ENCODE data around the gene ERBIN.

The ERBIN gene

DNA sequence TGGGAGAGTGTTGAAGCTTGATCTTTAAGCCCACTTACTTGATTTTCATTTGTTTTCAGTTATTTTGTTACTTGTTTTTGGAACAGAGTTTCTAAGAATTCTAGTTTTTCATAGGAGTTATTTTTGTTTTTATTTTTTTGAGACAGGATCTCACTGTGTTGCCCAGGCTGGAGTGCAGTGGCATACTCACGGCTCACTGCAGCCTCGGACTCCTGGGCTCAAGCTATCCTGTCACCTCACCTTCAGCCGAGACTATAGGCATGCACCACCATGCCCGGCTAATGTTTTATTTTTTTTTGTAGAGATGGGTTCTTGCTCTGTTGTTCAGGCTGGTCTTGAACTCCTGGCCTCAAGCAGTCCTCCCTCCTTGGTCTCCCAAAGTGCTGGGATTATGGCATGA, 6.3 kb downstream of the ERBIN start:
- peaks cover 40% of the 10 kb centered on the region for H3K4me1 ChIP-seq (ENCODE audit: insufficient read depth, low read length)
- H3K36me3 ChIP-seq (ENCODE audit: insufficient read depth, low read length) = peaks cover 48% of the 10 kb centered on the region
- H3K27me3 ChIP-seq (ENCODE audit: insufficient read depth, low read length, poor library complexity) = no peaks in the 10 kb centered on the region
- peaks cover 75% of the 10 kb centered on the region for H4K20me1 ChIP-seq (ENCODE audit: insufficient read depth, low read length)
- H3K4me3 ChIP-seq (ENCODE audit: low read depth in 1 of 2, low read length in 2 of 2) = no peak overlapping the region
- peaks cover 100% of the 10 kb centered on the region for H3K79me2 ChIP-seq (ENCODE audit: insufficient read depth, low read length)
- peak overlapping the region; percentile 32; the same call in 1 of the 2 replicates for H3K4me2 ChIP-seq (ENCODE audit: insufficient read depth, low read length)
- TF ChIP-seq EZH2 (IDR thresholded peaks at IDR 0.05; ENCODE audit: borderline replicate concordance, low read depth, low read length, severe bottlenecking) (no peak), CTCF (IDR thresholded peaks at IDR 0.05; ENCODE audit: borderline replicate concordance, extremely low read depth, low read length, poor library complexity, severe bottlenecking) (no peak)
- ATAC-seq (ENCODE audit: insufficient read depth, low read depth) (no peak), DNase-seq (no peak)
- no peak overlapping the region for H2AFZ ChIP-seq (ENCODE audit: low read depth, low read length)
- no peak overlapping the region for H3K27ac ChIP-seq (ENCODE audit: low read length)
- H3K9ac ChIP-seq (ENCODE audit: low read depth, low read length) = no peak overlapping the region
- H3K9me3 ChIP-seq (ENCODE audit: insufficient read depth, low read length, severe bottlenecking) = no peaks in the 10 kb centered on the region

DNA sequence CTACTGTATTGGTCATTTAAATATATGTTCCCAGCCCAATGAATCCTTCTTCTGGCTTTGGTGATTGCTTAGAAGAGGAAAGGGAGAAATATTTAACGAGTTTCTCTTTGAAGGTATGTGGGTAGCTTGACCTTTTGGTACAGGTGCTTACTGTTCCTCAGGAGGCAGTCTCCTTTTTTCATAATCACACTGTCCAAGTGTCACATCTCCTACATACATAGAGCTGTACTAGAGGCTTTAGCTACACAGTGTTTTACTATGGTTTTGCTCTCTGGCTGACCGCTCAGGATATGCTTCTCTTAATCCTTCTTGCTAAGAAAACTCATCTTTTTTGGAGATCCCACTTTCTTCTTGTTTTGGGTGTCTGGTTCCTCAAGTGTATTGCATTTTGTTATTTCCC, 6.9 kb downstream of the ERBIN start:
- no peak for TF ChIP-seq EZH2 (IDR thresholded peaks at IDR 0.05; ENCODE audit: borderline replicate concordance, low read depth, low read length, severe bottlenecking)
- TF ChIP-seq CTCF (IDR thresholded peaks at IDR 0.05; ENCODE audit: borderline replicate concordance, extremely low read depth, low read length, poor library complexity, severe bottlenecking) = no peak
- no peak overlapping the region for H3K9ac ChIP-seq (ENCODE audit: low read depth, low read length)
- DNase-seq = no peak
- peaks cover 70% of the 10 kb centered on the region for H4K20me1 ChIP-seq (ENCODE audit: insufficient read depth, low read length)
- H2AFZ ChIP-seq (ENCODE audit: low read depth, low read length) = no peak overlapping the region
- no peak for ATAC-seq (ENCODE audit: insufficient read depth, low read depth)
- no peaks in the 10 kb centered on the region for H3K9me3 ChIP-seq (ENCODE audit: insufficient read depth, low read length, severe bottlenecking)
- peaks cover 51% of the 10 kb centered on the region for H3K36me3 ChIP-seq (ENCODE audit: insufficient read depth, low read length)
- H3K4me3 ChIP-seq (ENCODE audit: low read depth in 1 of 2, low read length in 2 of 2) = no peak overlapping the region
- H3K4me2 ChIP-seq (ENCODE audit: insufficient read depth, low read length) = peak overlapping the region; percentile 32; the same call in 1 of the 2 replicates
- peaks cover 40% of the 10 kb centered on the region for H3K4me1 ChIP-seq (ENCODE audit: insufficient read depth, low read length)
- H3K79me2 ChIP-seq (ENCODE audit: insufficient read depth, low read length) = peaks cover 100% of the 10 kb centered on the region
- H3K27me3 ChIP-seq (ENCODE audit: insufficient read depth, low read length, poor library complexity) = no peaks in the 10 kb centered on the region
- no peak overlapping the region for H3K27ac ChIP-seq (ENCODE audit: low read length)

DNA sequence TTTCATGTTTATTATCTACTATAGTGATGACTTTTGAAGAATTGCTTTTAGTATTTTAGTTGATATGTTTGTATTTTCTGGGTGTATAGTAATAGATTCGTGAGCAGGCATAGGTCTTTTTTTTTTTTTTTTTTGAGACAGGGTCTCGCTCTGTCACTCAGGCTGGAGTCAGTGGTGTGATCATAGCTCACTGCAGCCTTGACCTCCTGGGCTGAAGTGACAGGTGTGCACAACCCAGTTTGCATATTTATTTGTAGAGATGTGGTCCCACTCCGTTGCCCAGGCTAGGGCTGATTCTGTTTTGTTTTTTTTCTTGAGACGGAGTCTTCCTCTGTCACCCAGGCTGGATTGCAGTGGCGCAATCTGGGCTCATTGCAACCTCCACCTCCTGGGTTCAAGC, 11.9 kb downstream of the ERBIN start:
- no peak for ATAC-seq (ENCODE audit: insufficient read depth, low read depth)
- Histone ChIP-seq H3K9me3 (ENCODE audit: insufficient read depth, low read length, severe bottlenecking) (peaks cover 3% of the 10 kb centered on the region), H2AFZ (ENCODE audit: low read depth, low read length) (no peak overlapping the region), H3K27ac (ENCODE audit: low read length) (no peak overlapping the region), H3K4me2 (ENCODE audit: insufficient read depth, low read length) (no peak overlapping the region), H3K27me3 (ENCODE audit: insufficient read depth, low read length, poor library complexity) (no peaks in the 10 kb centered on the region), H3K9ac (ENCODE audit: low read depth, low read length) (no peak overlapping the region), H3K36me3 (ENCODE audit: insufficient read depth, low read length) (peaks cover 50% of the 10 kb centered on the region), H3K4me1 (ENCODE audit: insufficient read depth, low read length) (peaks cover 6% of the 10 kb centered on the region), H3K4me3 (ENCODE audit: low read depth in 1 of 2, low read length in 2 of 2) (no peak overlapping the region), H4K20me1 (ENCODE audit: insufficient read depth, low read length) (peaks cover 33% of the 10 kb centered on the region), H3K79me2 (ENCODE audit: insufficient read depth, low read length) (peaks cover 85% of the 10 kb centered on the region)
- TF ChIP-seq EZH2 (IDR thresholded peaks at IDR 0.05; ENCODE audit: borderline replicate concordance, low read depth, low read length, severe bottlenecking) = no peak
- no peak for TF ChIP-seq CTCF (IDR thresholded peaks at IDR 0.05; ENCODE audit: borderline replicate concordance, extremely low read depth, low read length, poor library complexity, severe bottlenecking)
- DNase-seq = no peak

DNA sequence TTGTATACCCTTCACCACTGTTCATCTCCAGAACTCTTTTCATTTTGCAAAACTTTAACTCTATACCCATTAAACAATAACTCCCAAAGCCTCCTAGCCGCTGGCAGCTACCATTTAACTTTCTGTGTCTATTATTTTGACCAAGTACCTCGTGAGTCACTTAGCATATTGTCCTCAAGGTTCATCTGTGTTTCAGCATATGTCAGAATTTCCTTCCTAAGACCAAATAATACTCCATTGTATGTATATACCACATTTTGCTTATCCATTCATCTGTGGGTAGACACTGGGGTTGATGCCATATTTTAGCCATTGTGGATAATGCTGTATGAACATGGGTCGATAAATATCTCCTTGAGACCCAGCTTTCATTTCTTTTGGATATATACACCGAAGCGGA, 17.4 kb downstream of the ERBIN start:
- H3K36me3 ChIP-seq (ENCODE audit: insufficient read depth, low read length) = peaks cover 48% of the 10 kb centered on the region
- ATAC-seq (ENCODE audit: insufficient read depth, low read depth) (no peak), DNase-seq (no peak)
- no peak for TF ChIP-seq CTCF (IDR thresholded peaks at IDR 0.05; ENCODE audit: borderline replicate concordance, extremely low read depth, low read length, poor library complexity, severe bottlenecking)
- no peak for TF ChIP-seq EZH2 (IDR thresholded peaks at IDR 0.05; ENCODE audit: borderline replicate concordance, low read depth, low read length, severe bottlenecking)
- H2AFZ ChIP-seq (ENCODE audit: low read depth, low read length) = no peak overlapping the region
- no peaks in the 10 kb centered on the region for H3K4me1 ChIP-seq (ENCODE audit: insufficient read depth, low read length)
- no peak overlapping the region for H3K9ac ChIP-seq (ENCODE audit: low read depth, low read length)
- H3K4me2 ChIP-seq (ENCODE audit: insufficient read depth, low read length) = no peak overlapping the region
- peaks cover 85% of the 10 kb centered on the region for H3K79me2 ChIP-seq (ENCODE audit: insufficient read depth, low read length)
- peaks cover under 1% of the 10 kb centered on the region for H3K9me3 ChIP-seq (ENCODE audit: insufficient read depth, low read length, severe bottlenecking)
- no peak overlapping the region for H3K4me3 ChIP-seq (ENCODE audit: low read depth in 1 of 2, low read length in 2 of 2)
- peaks cover 44% of the 10 kb centered on the region; the same call in 1 of the 2 replicates for H4K20me1 ChIP-seq (ENCODE audit: insufficient read depth, low read length)
- no peak overlapping the region for H3K27ac ChIP-seq (ENCODE audit: low read length)
- H3K27me3 ChIP-seq (ENCODE audit: insufficient read depth, low read length, poor library complexity) = no peaks in the 10 kb centered on the region

Measured in DND-41 (cell line).